ENCODE measurements around the gene SPPL3. TPM values are rescaled to one million over a fixed set of nuclear protein-coding genes. Genes with fewer than 3 reads are reported as not detected.
A peak's percentile ranks its signal among the peaks of the same experiment; 100 is the strongest.

The SPPL3 gene
- total and polyA plus RNA-seq, 2 experiments from 2014 or later = 10.9 to 27.8 TPM

DNA sequence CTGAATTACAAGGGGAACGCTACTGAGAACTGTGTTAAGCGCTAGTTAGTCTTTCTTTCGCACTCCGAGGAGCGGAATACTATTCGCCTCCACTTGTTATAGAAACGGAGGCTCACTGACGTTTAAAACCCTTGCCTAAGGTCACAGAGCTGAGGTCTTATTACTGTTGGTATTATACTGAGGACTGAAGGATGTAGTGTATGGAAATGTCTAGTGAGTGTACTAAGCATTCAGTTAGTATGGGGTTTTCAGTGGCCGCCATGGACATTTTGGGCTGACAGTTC lies 177.7 kb downstream of the SPPL3 start:
- Histone ChIP-seq H3K4me3 (peak overlapping the region; percentile 58), H3K9me2 (ENCODE audit: insufficient read depth) (no peaks in the 10 kb centered on the region), H4K20me1 (replicated peaks; ENCODE audit: insufficient read depth) (peaks cover 14% of the 10 kb centered on the region; the same call in 1 of the 2 replicates), H3K4me1 (ENCODE audit: insufficient read depth) (peaks cover 11% of the 10 kb centered on the region), H3K36me3 (ENCODE audit: insufficient read depth) (peaks cover 13% of the 10 kb centered on the region), H3K27ac (ENCODE audit: low read depth) (no peak overlapping the region), H3K27me3 (ENCODE audit: insufficient read depth) (no peaks in the 10 kb centered on the region), H2AFZ (peak overlapping the region; percentile 99), H3F3A (replicated peaks; ENCODE audit: low read depth) (peaks cover 20% of the 10 kb centered on the region), H3K4me2 (peak overlapping the region; percentile 83; the same call in 1 of the 2 replicates), H3K79me2 (replicated peaks; ENCODE audit: insufficient read depth) (no peaks in the 10 kb centered on the region)
- DNase-seq (ENCODE audit: low spot score) = no peak
- Mint-ChIP-seq H3K4me1 (peaks cover 15% of the 10 kb centered on the region), H3K36me3 (ENCODE audit: low read depth) (peaks cover 37% of the 10 kb centered on the region), H3K27ac (no peak overlapping the region), H3K27me3 (ENCODE audit: insufficient read depth, low read depth, poor library complexity) (peaks cover 4% of the 10 kb centered on the region), H3K9me3 (no peaks in the 10 kb centered on the region; the same call in 2 of the 3 replicates), H3K4me3 (peak overlapping the region; percentile 80)
- no peak for ATAC-seq
- TF ChIP-seq, protein P1, sequence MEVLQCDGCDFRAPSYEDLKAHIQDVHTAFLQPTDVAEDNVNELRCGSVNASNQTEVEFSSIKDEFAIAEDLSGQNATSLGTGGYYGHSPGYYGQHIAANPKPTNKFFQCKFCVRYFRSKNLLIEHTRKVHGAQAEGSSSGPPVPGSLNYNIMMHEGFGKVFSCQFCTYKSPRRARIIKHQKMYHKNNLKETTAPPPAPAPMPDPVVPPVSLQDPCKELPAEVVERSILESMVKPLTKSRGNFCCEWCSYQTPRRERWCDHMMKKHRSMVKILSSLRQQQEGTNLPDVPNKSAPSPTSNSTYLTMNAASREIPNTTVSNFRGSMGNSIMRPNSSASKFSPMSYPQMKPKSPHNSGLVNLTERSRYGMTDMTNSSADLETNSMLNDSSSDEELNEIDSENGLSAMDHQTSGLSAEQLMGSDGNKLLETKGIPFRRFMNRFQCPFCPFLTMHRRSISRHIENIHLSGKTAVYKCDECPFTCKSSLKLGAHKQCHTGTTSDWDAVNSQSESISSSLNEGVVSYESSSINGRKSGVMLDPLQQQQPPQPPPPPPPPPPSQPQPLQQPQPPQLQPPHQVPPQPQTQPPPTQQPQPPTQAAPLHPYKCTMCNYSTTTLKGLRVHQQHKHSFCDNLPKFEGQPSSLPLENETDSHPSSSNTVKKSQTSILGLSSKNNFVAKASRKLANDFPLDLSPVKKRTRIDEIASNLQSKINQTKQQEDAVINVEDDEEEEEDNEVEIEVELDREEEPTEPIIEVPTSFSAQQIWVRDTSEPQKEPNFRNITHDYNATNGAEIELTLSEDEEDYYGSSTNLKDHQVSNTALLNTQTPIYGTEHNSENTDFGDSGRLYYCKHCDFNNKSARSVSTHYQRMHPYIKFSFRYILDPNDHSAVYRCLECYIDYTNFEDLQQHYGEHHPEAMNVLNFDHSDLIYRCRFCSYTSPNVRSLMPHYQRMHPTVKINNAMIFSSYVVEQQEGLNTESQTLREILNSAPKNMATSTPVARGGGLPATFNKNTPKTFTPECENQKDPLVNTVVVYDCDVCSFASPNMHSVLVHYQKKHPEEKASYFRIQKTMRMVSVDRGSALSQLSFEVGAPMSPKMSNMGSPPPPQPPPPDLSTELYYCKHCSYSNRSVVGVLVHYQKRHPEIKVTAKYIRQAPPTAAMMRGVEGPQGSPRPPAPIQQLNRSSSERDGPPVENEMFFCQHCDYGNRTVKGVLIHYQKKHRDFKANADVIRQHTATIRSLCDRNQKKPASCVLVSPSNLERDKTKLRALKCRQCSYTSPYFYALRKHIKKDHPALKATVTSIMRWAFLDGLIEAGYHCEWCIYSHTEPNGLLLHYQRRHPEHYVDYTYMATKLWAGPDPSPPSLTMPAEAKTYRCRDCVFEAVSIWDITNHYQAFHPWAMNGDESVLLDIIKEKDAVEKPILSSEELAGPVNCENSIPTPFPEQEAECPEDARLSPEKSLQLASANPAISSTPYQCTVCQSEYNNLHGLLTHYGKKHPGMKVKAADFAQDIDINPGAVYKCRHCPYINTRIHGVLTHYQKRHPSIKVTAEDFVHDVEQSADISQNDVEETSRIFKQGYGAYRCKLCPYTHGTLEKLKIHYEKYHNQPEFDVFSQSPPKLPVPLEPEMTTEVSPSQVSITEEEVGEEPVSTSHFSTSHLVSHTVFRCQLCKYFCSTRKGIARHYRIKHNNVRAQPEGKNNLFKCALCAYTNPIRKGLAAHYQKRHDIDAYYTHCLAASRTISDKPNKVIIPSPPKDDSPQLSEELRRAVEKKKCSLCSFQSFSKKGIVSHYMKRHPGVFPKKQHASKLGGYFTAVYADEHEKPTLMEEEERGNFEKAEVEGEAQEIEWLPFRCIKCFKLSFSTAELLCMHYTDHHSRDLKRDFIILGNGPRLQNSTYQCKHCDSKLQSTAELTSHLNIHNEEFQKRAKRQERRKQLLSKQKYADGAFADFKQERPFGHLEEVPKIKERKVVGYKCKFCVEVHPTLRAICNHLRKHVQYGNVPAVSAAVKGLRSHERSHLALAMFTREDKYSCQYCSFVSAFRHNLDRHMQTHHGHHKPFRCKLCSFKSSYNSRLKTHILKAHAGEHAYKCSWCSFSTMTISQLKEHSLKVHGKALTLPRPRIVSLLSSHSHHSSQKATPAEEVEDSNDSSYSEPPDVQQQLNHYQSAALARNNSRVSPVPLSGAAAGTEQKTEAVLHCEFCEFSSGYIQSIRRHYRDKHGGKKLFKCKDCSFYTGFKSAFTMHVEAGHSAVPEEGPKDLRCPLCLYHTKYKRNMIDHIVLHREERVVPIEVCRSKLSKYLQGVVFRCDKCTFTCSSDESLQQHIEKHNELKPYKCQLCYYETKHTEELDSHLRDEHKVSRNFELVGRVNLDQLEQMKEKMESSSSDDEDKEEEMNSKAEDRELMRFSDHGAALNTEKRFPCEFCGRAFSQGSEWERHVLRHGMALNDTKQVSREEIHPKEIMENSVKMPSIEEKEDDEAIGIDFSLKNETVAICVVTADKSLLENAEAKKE (CRISPR knock-in tag; IDR thresholded peaks at IDR 0.05) = no peak
- no peak for TF ChIP-seq POLR2AphosphoS5 (IDR thresholded peaks at IDR 0.05; ENCODE audit: low read depth)
- TF ChIP-seq ZNF331 (CRISPR knock-in tag; IDR thresholded peaks at IDR 0.05; ENCODE audit: low read depth) = no peak
- no peak for TF ChIP-seq JUNB (IDR thresholded peaks at IDR 0.05; ENCODE audit: unreplicated experiment)
- TF ChIP-seq, protein P2, sequence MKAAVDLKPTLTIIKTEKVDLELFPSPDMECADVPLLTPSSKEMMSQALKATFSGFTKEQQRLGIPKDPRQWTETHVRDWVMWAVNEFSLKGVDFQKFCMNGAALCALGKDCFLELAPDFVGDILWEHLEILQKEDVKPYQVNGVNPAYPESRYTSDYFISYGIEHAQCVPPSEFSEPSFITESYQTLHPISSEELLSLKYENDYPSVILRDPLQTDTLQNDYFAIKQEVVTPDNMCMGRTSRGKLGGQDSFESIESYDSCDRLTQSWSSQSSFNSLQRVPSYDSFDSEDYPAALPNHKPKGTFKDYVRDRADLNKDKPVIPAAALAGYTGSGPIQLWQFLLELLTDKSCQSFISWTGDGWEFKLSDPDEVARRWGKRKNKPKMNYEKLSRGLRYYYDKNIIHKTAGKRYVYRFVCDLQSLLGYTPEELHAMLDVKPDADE (IDR thresholded peaks at IDR 0.05) = no peak
- TF ChIP-seq, protein P3, sequence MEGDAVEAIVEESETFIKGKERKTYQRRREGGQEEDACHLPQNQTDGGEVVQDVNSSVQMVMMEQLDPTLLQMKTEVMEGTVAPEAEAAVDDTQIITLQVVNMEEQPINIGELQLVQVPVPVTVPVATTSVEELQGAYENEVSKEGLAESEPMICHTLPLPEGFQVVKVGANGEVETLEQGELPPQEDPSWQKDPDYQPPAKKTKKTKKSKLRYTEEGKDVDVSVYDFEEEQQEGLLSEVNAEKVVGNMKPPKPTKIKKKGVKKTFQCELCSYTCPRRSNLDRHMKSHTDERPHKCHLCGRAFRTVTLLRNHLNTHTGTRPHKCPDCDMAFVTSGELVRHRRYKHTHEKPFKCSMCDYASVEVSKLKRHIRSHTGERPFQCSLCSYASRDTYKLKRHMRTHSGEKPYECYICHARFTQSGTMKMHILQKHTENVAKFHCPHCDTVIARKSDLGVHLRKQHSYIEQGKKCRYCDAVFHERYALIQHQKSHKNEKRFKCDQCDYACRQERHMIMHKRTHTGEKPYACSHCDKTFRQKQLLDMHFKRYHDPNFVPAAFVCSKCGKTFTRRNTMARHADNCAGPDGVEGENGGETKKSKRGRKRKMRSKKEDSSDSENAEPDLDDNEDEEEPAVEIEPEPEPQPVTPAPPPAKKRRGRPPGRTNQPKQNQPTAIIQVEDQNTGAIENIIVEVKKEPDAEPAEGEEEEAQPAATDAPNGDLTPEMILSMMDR (conservative IDR thresholded peaks at IDR 0.05; ENCODE audit: low read depth in 2 of 2) = no peak
- no peak for TF ChIP-seq ZNF114 (CRISPR knock-in tag; IDR thresholded peaks at IDR 0.05)
- no peak for TF ChIP-seq CREB1 (CRISPR knock-in tag; IDR thresholded peaks at IDR 0.05; ENCODE audit: low read depth)
- TF ChIP-seq STAT1 (IDR thresholded peaks at IDR 0.05; ENCODE audit: unreplicated experiment) = no peak

Data from GM23338 (cell line).